Stimulated activated CD4-positive, alpha-beta T cell treated with anti-CD3 and anti-CD28 coated beads, Interleukin-15, amount 100 ng/mL, for 1 hour (primary cell): Measurements from ENCODE around the gene CLIC1.

Experiments
- DNase-seq, 2 donors: peaks; one replicate each; pipeline ENCODE4 v3.0.0-alpha.2; 2020; ENCODE audit warnings: low read depth in 1 of 2, low spot score in 1 of 2

The CLIC1 gene

GRCh38 chr6:31705931-31706330 lies 30.4 kb downstream of the CLIC1 start:
- no peak for DNase-seq

GRCh38 chr6:31702819-31703716 lies 33.3 kb downstream of the CLIC1 start, which contains the start of gene ABHD16A:
Gene ABHD16A, minus strand, starts transcription at chr6:31703324. Its CDS starts 43 bp downstream, at chr6:31703281.
- peak; percentile 95 for DNase-seq

GRCh38 chr6:31702405-31702818 lies 33.9 kb downstream of the CLIC1 start:
- no peak for DNase-seq

- no peak for DNase-seq
These were observed 34.5 kb downstream of the CLIC1 start for GRCh38 chr6:31701666-31702404.

- DNase-seq, result no peak
These were observed 35.5 kb downstream of the CLIC1 start for GRCh38 chr6:31700740-31701401.

- no peak for DNase-seq
These were observed 38.8 kb downstream of the CLIC1 start for GRCh38 chr6:31697555-31697954.

GRCh38 chr6:31693535-31693934 lies 42.8 kb downstream of the CLIC1 start:
- DNase-seq, result no peak

- no peak for DNase-seq
These were observed 43.4 kb downstream of the CLIC1 start for GRCh38 chr6:31692886-31693285.

GRCh38 chr6:31692353-31692752 lies 44.0 kb downstream of the CLIC1 start:
- DNase-seq, result no peak

- no peak for DNase-seq
These were observed 44.7 kb downstream of the CLIC1 start for GRCh38 chr6:31691564-31692108.

- DNase-seq, result no peak
These were observed 45.3 kb downstream of the CLIC1 start for GRCh38 chr6:31691078-31691463.

- DNase-seq, result no peak
These were observed 45.9 kb downstream of the CLIC1 start for GRCh38 chr6:31690231-31691077.

GRCh38 chr6:31689249-31690110 lies 46.9 kb downstream of the CLIC1 start:
- DNase-seq, result no peak

GRCh38 chr6:31687860-31688693 lies 48.3 kb downstream of the CLIC1 start:
- no peak for DNase-seq

GRCh38 chr6:31687321-31687720 lies 49.0 kb downstream of the CLIC1 start:
- DNase-seq, result no peak

GRCh38 chr6:31686483-31686882 lies 49.8 kb downstream of the CLIC1 start:
- DNase-seq, result no peak

GRCh38 chr6:31683591-31683990 lies 52.7 kb downstream of the CLIC1 start:
- no peak for DNase-seq

- DNase-seq, result no peak
These were observed 55.1 kb downstream of the CLIC1 start for GRCh38 chr6:31681135-31681671.
